ENCODE results near the gene SCYGR6.
"Not testable (repeated sequence)": the region's sequence is repeated elsewhere in the genome, so short reads cannot be mapped to it uniquely, and the experiment has no call there.

The SCYGR6 gene, protein sequence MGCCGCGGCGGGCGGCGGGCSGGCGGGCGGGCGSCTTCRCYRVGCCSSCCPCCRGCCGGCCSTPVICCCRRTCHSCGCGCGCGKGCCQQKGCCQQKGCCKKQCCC

DNA sequence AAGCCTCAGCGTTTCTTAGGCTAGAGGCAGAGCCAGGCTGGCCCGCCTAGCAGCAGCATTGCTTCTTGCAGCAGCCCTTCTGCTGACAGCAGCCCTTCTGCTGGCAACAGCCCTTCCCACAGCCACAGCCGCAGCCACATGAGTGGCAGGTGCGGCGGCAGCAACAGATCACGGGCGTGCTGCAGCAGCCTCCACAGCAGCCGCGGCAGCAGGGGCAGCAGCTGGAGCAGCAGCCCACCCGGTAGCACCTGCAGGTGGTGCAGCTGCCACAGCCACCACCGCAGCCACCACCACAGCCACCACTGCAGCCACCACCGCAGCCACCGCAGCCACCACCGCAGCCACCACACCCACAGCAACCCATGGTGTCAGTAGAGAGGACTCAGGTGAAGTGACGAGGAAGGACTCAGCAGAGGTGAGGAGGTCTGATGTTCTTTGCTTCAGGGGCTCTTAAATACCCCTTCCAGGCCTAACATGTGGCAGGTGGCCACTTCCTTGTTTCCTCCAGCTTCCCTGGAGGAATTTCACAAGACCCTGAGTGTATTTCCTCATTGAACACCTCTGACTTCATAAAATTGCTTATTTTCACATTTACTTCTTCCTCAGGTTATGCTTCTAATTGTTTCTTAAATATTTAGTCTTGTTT, at the start of gene SCYGR6:
SCYGR6 (minus strand) TSS at position 364 of the 646 bp plus-strand sequence; CDS start at position 364, 0 bp downstream.
- no peak for DNase-seq

DNA sequence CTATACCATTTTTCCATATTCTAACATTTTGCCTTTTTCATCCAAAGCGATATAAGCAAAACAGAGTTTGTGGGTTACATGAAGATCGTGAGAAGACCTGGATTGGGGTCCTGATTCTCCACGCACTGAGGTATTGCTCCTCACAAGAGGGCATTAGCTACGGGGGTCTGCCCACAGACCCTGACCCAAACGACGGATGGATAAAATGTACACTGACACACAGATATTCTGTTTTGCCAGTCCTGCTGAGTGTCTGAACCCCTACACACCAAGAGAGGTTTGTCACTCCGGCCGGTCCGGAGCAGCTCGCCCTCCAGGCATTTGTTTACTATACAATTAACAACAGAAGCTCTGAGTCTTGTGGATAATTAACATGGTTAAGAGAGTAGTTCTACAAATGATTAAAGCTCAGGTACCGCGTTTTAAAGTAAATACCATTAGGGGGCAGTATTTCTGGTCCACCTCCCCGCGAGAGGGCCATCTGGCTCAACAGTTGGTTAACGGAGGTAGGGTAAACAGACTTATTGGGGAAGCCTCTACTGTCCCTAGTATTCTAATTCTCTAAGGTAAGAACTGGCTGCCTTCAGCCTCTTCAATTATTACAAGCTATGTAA, 49.6 kb upstream of the SCYGR6 start:
- DNase-seq = no peak

DNA sequence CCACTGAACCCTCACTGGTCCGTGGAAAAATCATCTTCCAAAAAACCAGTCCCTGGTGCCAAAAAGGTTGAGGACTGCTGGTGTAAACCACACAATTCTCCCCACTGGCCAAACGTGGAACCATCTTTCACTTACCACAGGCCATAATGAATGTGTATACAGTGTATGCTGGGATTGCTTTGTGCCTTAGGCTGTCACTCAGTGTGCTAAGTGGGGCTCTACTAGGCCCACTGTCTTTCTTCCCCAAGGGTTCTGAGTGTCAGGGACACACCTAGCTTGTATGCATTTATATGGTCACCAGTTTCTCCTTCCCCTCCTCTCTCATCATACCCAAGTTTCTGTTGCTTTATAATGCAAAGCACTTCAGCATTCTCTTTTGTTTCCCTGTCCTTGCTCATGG, 48.4 kb upstream of the SCYGR6 start:
- DNase-seq = no peak

DNA sequence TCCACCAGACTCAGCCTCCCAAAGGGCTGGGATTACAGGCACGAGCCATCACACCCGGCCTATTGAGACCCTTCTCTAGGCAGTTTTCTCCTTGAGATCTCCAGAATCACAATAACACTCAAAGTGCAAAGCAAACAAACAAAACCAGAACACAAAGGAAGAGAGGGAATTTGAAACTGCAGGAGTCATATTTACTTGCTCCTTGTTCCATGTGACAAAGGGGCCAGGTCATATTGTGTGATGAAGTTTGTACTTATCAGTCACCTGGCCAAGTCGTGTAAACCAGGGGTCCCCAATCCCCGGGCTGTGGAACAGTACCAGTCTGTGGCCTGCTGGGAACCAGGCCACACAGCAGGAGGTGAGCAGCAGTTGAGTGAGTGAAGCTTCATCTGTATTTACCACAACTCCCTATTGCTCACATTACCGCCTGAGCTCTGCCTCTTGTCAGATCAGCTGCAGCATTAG, 47.7 kb upstream of the SCYGR6 start:
- DNase-seq = no peak

DNA sequence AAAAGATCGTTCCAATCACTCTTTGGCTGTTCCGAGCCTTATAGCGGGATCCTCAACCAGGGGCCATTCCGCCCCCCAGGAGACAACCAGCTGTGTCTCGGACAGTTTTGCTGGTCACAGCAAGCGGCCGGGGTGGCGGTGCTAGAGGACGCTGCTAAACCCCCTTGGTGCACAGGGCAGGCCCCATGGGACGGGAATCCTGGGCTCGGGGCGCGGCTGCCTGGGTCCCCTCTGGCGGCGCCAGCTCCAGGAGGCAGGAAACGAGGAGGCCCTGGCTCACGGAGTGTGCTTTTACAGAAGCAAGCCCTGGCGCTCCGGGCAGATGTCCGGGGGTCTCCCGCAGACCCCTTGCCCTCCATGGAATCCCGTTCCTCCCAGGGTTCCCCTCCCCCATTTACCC, 43.3 kb upstream of the SCYGR6 start:
- no peak for DNase-seq

DNA sequence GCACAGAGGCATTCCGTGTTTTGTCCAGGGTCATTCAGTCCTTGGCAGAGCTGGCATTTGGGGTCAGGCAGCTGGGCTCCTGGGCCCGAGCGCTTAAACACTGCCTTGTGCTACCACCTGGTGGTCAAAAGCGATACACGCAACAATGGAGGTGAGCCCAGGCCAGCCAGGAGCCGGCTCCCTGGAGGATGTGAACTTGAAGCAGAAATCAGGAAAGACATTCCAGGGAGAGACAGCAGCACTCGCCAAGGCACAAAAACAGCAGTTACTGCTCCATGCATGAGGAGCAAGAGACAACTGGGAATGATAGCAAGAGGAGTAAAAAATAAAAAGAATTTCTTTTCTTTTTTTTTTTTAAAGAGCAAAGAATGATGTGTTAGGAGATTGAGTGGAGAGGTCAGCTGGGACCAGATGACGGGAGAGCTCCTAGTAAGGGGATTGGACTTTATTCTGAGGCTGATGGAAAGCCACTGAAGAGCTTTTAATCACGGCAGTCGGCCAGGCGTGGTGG, 41.9 kb upstream of the SCYGR6 start:
- DNase-seq = peak; percentile 42

DNA sequence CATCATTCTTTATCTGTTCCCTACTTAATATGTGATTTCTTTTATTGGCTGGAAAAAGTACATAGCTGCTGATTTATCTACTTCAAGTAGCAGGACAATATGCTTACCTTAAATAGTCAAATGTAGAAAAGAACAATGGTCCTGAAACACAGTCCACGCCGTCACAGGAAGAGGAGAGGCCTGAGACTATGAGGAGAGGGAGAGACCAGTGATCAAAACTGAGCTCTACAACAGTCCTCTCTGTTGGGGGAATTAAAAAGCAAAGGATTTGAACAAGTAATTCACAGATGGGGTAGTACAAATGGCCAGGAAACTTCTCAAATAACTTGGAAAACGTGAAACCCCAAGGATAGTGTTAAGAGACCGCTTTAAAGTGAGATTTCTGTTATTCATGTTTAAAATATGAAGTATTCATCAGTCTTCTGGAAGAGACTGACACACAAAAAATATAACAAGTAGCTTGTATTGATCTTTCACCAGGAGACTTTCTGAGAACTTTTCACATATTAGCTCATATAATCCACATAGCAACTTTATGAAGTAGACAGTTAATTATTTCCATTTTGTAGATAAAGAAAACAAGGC, 41.3 kb upstream of the SCYGR6 start:
- no peak for DNase-seq

DNA sequence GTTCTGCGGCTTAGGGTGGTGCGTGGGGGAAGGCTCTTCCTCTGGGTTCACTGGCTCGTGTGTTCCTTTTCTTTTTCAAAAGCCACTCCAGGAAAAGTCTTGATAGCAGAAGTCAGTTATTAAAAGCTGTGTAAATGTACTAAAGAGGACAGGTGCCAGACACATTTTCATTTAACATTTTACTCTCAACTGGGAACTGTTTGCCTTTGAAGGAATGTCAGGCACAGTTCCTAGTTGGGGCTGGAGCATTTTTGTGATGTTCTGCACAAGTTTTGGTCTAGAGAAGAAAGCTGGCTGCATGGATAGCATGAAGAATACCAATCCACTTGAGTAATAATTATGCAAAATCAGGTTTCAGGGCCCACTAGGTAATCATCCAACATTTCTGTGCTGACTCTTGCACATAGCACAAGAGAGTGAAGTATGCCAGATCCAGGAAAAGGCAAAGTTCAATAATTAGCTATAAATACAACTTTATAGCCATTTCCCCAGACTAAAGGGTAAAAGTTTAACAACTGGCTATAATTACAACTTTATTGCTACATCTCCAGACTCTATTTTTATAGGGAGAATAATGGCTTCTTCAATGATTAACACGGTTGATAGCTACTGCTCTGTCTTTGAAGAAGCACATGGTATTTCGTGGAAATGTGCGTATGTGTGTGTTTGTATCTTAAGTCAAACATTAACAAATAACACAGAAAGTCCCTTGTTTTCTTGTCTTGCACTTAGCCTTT, 37.4 kb upstream of the SCYGR6 start:
- no peak for DNase-seq

DNA sequence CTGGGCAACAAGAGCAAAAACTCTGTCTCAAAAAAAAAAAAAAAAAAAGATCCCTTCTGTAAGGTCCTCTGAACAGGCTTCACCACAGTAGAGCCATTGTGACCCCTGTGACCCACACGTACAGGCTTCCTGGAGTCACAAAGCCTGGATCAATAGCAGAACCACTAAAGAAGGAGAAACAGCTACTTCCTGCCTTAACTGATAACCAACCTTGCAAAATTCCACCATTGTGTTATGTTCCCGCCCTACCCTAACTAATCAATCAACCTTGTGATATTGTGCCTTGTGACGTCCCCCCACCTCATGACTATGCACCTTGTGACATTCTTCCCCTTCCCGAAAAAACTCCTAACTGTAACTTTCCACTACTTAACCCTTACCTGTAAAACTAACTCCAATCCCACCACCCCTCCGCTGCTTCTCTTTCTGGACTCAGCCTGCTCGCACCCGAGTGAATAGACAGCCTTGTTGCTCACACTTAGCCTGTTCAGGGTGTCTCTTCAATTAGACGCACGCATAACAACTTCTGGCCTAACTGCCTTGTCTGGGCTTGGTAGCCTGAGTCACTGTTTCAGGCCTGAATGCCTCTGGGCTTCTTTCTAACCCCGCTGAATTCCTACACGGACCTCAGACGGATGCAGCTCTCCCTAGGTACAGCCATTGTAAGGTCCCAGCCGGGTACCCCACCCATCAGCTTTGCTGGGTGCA, 35.0 kb upstream of the SCYGR6 start:
- DNase-seq = no peak

DNA sequence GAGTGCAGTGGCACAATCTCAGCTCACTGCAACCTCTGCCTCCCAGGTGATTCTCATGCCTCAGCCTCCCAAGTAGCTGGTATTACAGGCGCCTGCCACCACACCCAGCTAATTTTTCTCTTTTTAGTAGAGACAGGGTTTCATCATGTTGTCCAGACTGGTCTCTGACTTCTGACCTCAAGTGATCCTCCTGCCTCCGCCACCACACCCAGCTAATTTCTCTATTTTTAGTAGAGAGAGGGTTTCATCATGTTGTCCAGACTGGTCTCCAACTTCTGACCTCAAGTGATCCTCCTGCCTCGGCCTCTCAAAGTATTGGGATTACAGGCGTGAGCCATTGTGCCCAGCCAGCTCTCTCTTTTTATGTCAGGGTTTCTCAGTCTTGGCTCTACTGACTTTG, 31.7 kb upstream of the SCYGR6 start:
- DNase-seq = not testable (repeated sequence)

DNA sequence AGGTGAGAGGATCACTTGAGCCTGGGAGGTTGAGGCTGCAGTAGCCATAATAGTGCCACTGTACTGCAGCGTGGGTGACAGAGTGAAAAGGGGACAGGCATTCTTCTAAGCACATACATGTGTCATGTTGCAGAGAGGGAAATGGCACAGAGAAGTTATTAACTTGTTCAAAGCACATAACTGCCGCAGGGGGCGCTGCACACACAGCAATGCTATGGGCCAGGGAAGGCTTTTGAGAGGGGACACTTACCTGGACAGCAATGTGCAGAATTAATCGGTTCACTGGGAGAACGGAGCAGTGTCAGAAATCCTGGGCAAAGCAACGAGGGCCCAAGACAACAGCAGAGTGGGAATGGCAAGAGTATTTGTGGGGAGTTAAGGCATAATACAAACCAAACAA, 23.5 kb upstream of the SCYGR6 start:
- no peak for DNase-seq

DNA sequence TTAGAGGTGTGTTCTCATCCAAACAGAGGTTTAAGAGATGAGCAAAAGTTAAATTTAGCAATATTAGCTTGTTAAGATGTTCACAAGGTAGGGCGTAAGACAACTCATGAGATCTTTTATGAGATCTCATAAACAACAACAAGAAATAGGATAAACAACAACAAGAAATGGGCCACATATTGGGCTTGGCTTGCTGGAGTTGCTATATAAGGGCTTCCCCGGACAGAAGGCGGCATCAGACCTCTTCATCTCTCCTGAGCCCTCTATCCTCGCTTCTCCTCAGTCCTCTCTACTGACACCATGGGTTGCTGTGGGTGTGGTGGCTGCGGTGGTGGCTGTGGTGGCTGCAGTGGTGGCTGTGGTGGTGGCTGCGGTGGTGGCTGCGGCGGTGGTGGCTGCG, 21.0 kb upstream of the SCYGR6 start, which contains the start of gene SCYGR8:
SCYGR8 (plus strand) TSS at position 301 of the 400 bp plus-strand sequence; CDS start at position 301, 0 bp downstream.
- no peak for DNase-seq

DNA sequence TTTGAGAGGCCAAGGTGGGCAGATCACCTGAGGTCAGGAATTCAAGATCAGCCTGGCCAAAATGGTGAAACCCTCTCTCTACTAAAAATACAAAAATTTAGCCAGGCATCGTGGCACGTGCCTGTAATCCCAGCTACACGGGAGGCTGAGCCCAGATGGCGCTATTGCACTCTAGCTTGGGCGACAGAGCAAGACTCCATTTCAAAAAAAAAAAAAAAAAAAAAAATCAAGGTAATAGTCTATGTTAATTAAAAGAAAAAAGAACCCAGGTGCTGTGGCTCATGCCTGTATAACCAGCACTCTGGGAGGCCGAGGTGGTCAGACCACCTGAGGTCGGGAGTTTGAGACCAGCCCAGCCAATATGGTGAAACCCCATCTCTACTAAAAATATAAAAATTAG, 16.1 kb upstream of the SCYGR6 start:
- not testable (repeated sequence) for DNase-seq

DNA sequence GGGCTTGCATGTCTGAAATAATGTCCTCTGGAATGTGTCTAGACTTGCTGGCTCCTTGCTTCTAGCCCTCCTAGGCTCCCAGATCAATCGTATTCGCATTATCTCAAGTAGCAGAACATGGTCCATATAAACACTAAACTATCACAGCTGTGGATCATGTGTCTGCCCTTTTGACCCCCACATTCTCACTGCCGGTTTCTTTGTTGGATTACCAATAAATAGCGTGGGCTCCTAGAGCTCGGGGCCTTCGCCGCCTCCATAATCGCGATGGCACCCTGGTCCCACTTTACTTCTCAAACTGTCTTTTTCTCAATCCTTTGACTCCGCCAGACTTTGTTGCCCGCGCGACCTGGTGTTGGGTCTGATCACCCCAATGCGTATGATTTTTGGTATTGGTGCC, 14.8 kb upstream of the SCYGR6 start:
- no peak for DNase-seq

DNA sequence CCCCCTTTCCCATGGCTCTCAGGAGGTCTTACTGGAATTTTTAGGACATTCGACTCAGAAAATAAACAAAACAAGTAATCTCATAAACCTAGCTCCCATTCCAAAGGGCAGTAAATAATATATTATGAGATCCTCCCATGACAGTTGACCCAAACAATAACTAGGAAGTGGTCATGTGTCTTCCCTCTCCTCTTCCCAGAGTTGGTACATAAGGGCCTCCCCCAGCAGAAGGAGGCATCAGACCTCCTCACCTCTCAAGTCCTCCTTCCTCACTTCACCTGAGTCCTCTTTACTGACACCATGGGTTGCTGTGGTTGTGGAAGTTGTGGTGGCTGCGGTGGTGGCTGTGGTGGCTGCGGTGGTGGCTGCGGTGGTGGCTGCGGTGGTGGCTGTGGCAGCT, 3.5 kb upstream of the SCYGR6 start, which contains the start of gene SCYGR7:
SCYGR7 (plus strand) TSS at position 301 of the 400 bp plus-strand sequence; CDS start at position 301, 0 bp downstream.
- DNase-seq = no peak

DNA sequence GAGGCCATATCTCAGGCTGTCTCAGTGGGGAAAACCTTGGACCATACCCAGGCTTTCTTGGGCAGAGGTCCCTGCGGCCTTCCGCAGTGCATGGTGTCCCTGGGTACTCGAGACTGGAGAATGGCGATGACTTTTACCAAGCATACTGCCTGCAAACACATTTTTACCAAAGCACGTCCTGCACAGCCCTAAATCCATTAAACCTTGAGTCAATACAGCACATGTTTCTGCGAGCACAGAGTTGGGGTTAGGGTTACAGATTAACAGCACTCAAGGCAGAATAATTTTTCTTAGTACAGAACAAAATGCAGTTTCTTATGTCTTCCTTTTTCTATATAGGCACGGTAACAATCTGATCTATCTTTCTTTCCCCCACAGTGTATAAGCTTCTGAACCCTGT, 1.7 kb downstream of the SCYGR6 start:
- not testable (repeated sequence) for DNase-seq

DNA sequence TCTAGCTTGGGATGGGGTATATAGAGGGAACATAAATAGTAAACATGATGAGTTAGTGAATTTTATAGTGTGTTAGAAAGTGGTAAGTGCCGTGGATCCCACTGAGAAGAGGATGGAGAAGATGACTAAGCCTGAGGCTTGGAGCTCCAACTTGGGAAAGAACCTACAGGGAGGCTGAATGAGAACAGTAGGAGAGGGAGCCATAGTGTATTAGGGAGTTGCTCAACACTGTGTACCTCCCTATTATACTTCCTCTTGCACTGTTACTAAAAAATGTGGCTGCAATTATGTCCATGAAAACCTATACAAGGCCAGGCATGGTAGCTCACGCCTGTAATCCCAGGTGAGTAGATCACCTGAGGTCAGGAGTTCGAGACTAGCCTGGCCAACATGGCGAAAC, 3.9 kb downstream of the SCYGR6 start:
- no peak for DNase-seq

DNA sequence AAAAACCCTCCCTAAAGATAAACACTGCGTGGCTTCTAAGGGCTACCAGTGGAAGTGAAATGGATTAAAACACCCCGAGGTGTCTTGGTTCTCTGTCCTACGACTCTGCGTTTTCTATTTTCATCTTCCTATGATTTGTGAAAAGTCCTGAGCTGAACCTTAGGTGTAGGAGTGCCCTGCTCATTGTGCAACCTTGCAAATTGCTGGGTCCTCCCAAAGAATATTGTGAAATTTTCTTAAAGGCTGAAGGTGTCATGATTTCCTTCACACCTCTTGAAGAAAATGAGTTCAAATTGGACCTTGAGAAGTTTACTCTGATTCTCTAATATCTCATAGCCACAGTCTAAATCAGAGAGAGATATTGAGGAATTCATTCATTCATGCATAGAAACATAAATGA, 4.9 kb downstream of the SCYGR6 start:
- DNase-seq = no peak

DNA sequence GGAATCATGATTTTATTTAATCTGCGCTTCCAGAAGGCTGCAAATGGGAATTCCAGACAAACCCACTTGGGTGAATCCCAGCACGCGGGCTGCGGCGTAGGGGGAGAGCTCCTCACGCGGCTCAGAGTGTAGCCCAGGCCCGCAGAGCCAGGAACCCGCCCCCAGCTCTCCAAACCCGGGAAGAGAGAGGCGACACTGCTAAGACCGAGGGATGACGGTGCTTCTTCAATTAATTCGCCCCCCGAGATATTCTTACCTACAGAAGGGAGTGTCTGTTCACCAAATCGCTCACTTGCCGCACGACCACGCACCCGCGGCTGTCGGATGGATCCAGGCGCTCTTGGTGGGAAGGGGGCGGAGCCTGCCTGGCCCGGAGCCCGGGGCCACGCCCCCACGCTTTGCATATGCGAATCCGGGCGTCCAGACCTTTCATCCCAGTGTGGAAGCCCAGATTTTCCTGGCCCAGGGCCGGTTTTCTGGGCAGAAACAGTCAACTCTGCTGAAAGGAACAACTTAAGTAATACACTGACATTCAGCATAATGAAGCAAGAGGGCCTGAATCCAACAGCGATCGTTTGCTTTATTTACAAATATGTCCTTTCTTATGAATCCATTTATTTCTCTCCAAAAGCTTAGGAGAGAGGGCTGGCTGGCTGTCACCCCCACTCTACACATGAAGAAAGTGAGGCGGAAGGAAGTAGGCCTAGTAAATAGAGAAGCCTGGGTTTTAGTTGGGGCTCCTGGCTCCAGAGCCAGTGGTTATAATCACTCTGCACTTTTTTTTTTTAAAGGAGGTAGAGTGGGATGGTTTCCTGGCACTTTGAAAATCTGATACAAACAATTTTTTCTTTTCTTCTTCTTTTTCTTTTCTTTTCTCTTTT, 6.6 kb downstream of the SCYGR6 start, which contains the start of gene SLC19A3:
SLC19A3 (minus strand) TSS at position 342 of the 881 bp plus-strand sequence. CDS start 15,710 bp downstream, outside the sequence.
- DNase-seq = no peak

DNA sequence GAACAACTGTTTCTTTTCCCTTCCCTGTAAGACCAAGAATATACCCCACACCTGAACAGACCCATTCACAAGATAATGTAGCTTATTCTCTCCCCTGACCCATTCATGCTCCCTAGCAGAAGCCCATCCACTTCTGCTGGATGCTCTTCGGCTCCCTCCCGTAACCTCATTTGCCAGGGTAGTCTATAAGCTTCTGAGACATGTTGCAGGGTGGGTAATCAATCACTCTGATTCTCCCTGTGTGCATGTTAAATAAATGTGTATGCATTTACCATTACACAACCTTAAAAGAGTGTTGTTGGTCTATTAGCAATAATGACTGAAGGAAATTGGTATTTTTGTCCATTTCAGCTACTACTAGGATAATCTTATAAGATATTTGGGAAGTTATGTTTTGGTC, 8.1 kb downstream of the SCYGR6 start:
- no peak for DNase-seq

DNA sequence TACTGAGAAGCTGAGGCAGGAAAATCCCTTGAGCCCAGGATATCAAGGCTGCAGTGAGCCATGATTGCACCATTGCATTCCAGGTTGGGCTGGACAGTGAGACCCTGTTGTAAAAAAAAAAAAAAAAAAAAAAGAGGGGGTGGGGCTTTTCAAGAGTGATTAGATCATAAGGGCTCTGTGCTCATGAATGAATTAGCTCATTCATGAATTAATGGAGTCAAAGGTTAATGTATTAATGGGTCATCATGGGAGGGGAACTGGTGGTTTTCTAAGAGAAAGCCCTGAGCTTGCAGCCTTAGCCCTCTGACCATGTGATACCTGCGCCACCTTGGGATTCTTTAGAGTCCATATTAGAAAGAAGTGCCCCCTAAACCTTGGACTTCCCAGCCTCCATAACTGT, 11.3 kb downstream of the SCYGR6 start:
- no peak for DNase-seq

All from amniotic stem cell (primary cell).